Loucy (cell line): ENCODE results near the gene BIRC7.

Experiments
- H2AFZ ChIP-seq: fragments of 200-600 bp; sonication (generic); 2 replicates; pipeline ENCODE4 v1.6.0; 2016; ENCODE audit warnings: antibody characterized with exemption, mild to moderate bottlenecking, low read length, moderate library complexity
- H3F3A ChIP-seq: fragments of 200-600 bp; 2 replicates; pipeline ENCODE4 v1.6.0; 2016; ENCODE audit warnings: antibody characterized with exemption, low read depth, mild to moderate bottlenecking
- H3K27me3 ChIP-seq: fragments of 200-600 bp; sonication (generic); 2 replicates; pipeline ENCODE4 v1.6.1; 2014; ENCODE audit warnings: low read length, mild to moderate bottlenecking; ENCODE audit not compliant: insufficient read depth, poor library complexity, severe bottlenecking
- H3K36me3 ChIP-seq: fragments of 200-600 bp; sonication (generic); 2 replicates; pipeline ENCODE4 v1.6.1; 2016; ENCODE audit warnings: low read length; ENCODE audit not compliant: insufficient read depth
- H3K4me1 ChIP-seq: fragments of 200-600 bp; sonication (generic); 2 replicates; pipeline ENCODE4 v1.5.1; 2014; ENCODE audit warnings: low read length, mild to moderate bottlenecking; ENCODE audit not compliant: insufficient read depth, poor library complexity, severe bottlenecking
- H3K4me2 ChIP-seq: fragments of 200-600 bp; sonication (generic); 2 replicates; pipeline ENCODE4 v1.6.0; 2014; ENCODE audit warnings: antibody characterized with exemption, low read length, low read depth, mild to moderate bottlenecking; ENCODE audit not compliant: poor library complexity, severe bottlenecking
- H3K4me3 ChIP-seq: fragments of 200-600 bp; sonication (generic); 2 replicates; pipeline ENCODE4 v1.5.1; 2014; ENCODE audit warnings: low read length, mild to moderate bottlenecking, mixed read lengths; ENCODE audit not compliant: poor library complexity, severe bottlenecking
- H3K79me2 ChIP-seq: fragments of 200-600 bp; sonication (generic); 2 replicates; pipeline ENCODE4 v1.6.1; 2014; ENCODE audit warnings: low read length; ENCODE audit not compliant: insufficient read depth
- H3K9ac ChIP-seq: fragments of 200-600 bp; sonication (generic); 2 replicates; pipeline ENCODE4 v1.6.0; 2014; ENCODE audit warnings: mild to moderate bottlenecking, low read depth, low read length, moderate library complexity; ENCODE audit not compliant: poor library complexity, severe bottlenecking
- H3K9me2 ChIP-seq: fragments of 200-600 bp; sonication (generic); replicated peaks from 2 replicates; pipeline ENCODE4 v1.6.1; 2016; ENCODE audit warnings: low read depth, low read length, mixed read lengths
- H3K9me3 ChIP-seq: fragments of 200-600 bp; sonication (generic); 2 replicates; pipeline ENCODE4 v1.6.1; 2014; ENCODE audit warnings: mild to moderate bottlenecking, antibody characterized with exemption, low read length, low read depth; ENCODE audit not compliant: insufficient read depth
- H4K20me1 ChIP-seq: fragments of 200-600 bp; sonication (generic); 2 replicates; pipeline ENCODE4 v1.6.0; 2014; ENCODE audit warnings: antibody characterized with exemption, low read length, mild to moderate bottlenecking; ENCODE audit not compliant: insufficient read depth, poor library complexity, severe bottlenecking
- EZH2phosphoT487 ChIP-seq: fragments of 200-600 bp; IDR thresholded peaks from 2 replicates; pipeline ENCODE4 v1.6.1; 2018; ENCODE audit warnings: antibody characterized with exemption, mild to moderate bottlenecking, moderate library complexity, borderline replicate concordance
- TF ChIP-seq, protein P1 (sequence below): fragments of 200-600 bp; sonication (generic); conservative IDR thresholded peaks from 2 replicates; pipeline ENCODE4 v1.5.1; 2014; ENCODE audit warnings: mild to moderate bottlenecking, antibody characterized with exemption, low read length

Gene BIRC7

DNA sequence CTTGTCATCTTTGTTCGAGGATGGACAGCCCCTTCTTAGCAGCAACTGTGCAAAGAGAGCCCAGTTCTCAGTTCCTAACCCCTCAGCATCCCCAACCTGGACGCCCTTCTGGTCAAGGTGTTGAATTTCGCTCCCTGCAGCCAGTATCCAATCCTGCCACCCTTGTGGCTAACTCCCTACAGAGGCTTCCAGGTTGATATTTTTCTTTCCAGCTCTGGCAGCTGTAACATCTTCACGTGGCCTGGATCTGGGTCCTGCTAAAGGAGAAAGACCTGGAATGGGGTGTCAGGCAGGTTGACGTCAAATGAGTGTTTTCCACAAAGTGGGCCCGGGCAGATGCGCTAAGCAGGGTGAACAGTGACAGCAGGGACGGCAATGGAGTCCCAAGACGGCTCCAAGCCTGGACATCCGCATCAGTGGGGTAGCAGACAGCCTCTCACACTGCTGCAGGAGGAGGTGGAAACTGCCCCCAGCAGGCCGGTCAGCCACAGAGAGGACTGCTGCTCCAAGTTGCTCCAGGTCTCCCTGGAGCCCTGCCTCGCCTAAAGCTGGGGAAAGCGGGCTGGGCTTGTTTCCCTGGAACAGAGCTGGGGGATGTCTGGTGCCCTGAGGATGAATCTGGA, 18.7 kb upstream of the BIRC7 start:
- Histone ChIP-seq H3K9me3 (no peaks in the 10 kb centered on the region), H3K36me3 (peaks cover 12% of the 10 kb centered on the region; the same call in 1 of the 2 replicates), H3K79me2 (peaks cover 41% of the 10 kb centered on the region), H3K9me2 (no peaks in the 10 kb centered on the region), H3K27me3 (no peaks in the 10 kb centered on the region), H3K4me1 (peaks cover 36% of the 10 kb centered on the region), H3K9ac (peak overlapping the region; percentile 89), H4K20me1 (peaks cover 38% of the 10 kb centered on the region), H3K4me2 (peak overlapping the region; percentile 95), H2AFZ (peak overlapping the region; percentile 88), H3F3A (no peaks in the 10 kb centered on the region), H3K4me3 (peak overlapping the region; percentile 86)
- no peak for TF ChIP-seq EZH2phosphoT487
- TF ChIP-seq, protein P1, sequence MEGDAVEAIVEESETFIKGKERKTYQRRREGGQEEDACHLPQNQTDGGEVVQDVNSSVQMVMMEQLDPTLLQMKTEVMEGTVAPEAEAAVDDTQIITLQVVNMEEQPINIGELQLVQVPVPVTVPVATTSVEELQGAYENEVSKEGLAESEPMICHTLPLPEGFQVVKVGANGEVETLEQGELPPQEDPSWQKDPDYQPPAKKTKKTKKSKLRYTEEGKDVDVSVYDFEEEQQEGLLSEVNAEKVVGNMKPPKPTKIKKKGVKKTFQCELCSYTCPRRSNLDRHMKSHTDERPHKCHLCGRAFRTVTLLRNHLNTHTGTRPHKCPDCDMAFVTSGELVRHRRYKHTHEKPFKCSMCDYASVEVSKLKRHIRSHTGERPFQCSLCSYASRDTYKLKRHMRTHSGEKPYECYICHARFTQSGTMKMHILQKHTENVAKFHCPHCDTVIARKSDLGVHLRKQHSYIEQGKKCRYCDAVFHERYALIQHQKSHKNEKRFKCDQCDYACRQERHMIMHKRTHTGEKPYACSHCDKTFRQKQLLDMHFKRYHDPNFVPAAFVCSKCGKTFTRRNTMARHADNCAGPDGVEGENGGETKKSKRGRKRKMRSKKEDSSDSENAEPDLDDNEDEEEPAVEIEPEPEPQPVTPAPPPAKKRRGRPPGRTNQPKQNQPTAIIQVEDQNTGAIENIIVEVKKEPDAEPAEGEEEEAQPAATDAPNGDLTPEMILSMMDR = no peak

DNA sequence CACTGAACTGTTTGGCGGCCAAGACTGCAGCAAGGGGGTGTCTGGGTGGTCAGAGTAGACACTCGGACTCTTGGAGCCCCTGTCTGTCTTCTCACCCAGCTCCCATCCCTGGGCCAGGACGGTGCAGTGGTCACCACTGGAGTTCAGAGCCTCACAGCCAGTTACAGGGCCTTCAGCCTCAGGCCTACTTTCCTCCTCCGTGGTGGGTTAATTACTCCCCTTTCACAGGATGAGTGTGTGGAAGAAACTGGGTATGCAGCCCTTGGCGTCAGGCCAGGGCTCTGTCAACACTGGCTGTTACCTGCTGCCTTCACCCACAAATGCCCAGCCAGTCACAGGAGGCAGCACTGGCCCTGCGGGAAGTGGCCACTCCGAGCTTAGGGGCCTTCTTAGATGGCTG, 18.0 kb upstream of the BIRC7 start:
- peaks cover 28% of the 10 kb centered on the region for H3K4me1 ChIP-seq
- H3K36me3 ChIP-seq = peaks cover 4% of the 10 kb centered on the region; the same call in 1 of the 2 replicates
- H3K9me3 ChIP-seq = no peaks in the 10 kb centered on the region
- no peak overlapping the region for H3K4me3 ChIP-seq
- H3K79me2 ChIP-seq = peaks cover 34% of the 10 kb centered on the region
- no peak overlapping the region for H3K4me2 ChIP-seq
- H2AFZ ChIP-seq = no peak overlapping the region
- H3K9me2 ChIP-seq = no peaks in the 10 kb centered on the region
- no peaks in the 10 kb centered on the region for H3F3A ChIP-seq
- peaks cover 31% of the 10 kb centered on the region for H4K20me1 ChIP-seq
- peak overlapping the region; percentile 89 for H3K9ac ChIP-seq
- H3K27me3 ChIP-seq = no peaks in the 10 kb centered on the region
- no peak for TF ChIP-seq EZH2phosphoT487
- TF ChIP-seq, protein P1 = no peak

DNA sequence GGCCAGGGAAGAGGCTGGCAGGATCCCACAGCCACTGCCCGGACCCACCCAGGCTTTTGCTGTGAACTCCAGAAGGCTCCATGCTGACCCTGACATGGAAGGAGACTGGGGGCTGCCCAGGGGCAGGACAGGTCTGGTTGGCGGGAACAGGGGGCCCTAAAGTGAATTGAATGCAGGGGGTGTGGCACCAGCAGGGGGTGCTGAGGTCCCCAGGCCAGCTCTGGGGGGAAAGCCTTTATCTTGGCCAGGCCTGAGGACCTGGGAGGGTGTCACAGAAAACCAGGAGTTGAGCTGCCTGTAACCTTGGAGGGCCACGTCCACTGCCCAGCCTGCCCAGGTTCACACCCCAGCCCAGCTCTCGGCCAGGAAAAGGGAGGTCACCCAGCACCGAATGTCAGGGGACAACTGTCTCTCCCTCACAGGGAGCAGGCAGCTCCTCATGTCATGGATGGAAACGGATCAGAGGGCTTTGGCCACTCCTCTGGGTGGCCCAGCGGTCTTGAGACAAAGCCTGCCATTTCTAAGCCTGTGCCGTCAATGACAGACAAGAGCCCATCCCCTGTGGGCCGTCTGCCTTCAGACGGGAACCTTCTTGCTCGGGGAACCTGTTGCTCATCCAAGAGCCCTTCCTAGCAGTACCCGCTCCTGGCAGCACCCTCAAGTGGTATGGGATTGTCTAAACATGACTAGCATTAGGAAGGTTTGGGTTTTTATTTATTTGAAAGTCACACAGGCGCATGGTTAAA, 16.8 kb upstream of the BIRC7 start:
- Histone ChIP-seq H2AFZ (no peak overlapping the region), H3K79me2 (peaks cover 22% of the 10 kb centered on the region), H3K36me3 (no peaks in the 10 kb centered on the region), H3K27me3 (no peaks in the 10 kb centered on the region), H3K4me2 (no peak overlapping the region), H3K4me1 (peaks cover 20% of the 10 kb centered on the region), H4K20me1 (peaks cover 19% of the 10 kb centered on the region), H3F3A (no peaks in the 10 kb centered on the region), H3K4me3 (no peak overlapping the region), H3K9me2 (no peaks in the 10 kb centered on the region), H3K9ac (no peak overlapping the region), H3K9me3 (no peaks in the 10 kb centered on the region)
- no peak for TF ChIP-seq EZH2phosphoT487
- TF ChIP-seq, protein P1 = 0 out of 2 replicates have a peak, but pooled peaks have one; percentile 25
